Chondrocyte (in vitro differentiated cells): ENCODE data around the gene FADD. TPM values are rescaled to one million over a fixed set of nuclear protein-coding genes. Genes with fewer than 3 reads are reported as not detected.

Experiments used
- DNase-seq: peaks from one replicate; pipeline ENCODE4 v3.0.0; 2021; ENCODE audit warnings: mixed read lengths, low spot score
- H3K27ac Mint-ChIP-seq: one replicate; pipeline ENCODE4 v1.8.0; 2021; ENCODE audit warnings: mild to moderate bottlenecking, moderate library complexity, mixed read lengths; ENCODE audit not compliant: unreplicated experiment
- H3K27me3 Mint-ChIP-seq: 2 replicates; pipeline ENCODE4 v1.8.0; 2021; ENCODE audit warnings: low read depth, mixed read lengths
- H3K36me3 Mint-ChIP-seq: 2 replicates; pipeline ENCODE4 v1.8.0; 2021; ENCODE audit warnings: low read depth, mixed read lengths
- H3K4me1 Mint-ChIP-seq: 2 replicates; pipeline ENCODE4 v1.8.0; 2021; ENCODE audit warnings: low read depth, mild to moderate bottlenecking, mixed read lengths
- H3K4me3 Mint-ChIP-seq: one replicate; pipeline ENCODE4 v1.8.0; 2021; ENCODE audit warnings: mild to moderate bottlenecking, moderate library complexity, mixed read lengths; ENCODE audit not compliant: unreplicated experiment
- H3K9me3 Mint-ChIP-seq: 2 replicates; pipeline ENCODE4 v1.8.0; 2021; ENCODE audit warnings: low read depth, mixed read lengths
- CTCF ChIP-seq: fragments of 200-600 bp; sonication (generic); IDR thresholded peaks from 2 replicates; pipeline ENCODE4 v1.5.0; 2021; ENCODE audit warnings: antibody characterized with exemption, mild to moderate bottlenecking, moderate library complexity
- total RNA-seq: library from RNA; stranded (reverse); gene quantifications from 3 replicates; pipeline ENCODE4 v1.2.1, GENCODE V29; 2021

FADD gene
- total RNA-seq, 1 donor from 2014 or later, result 26.8 TPM

- no peak for TF ChIP-seq CTCF
- H3K4me3 Mint-ChIP-seq, result no peak overlapping the region
- DNase-seq, result no peak
- peaks cover 15% of the 10 kb centered on the region for H3K36me3 Mint-ChIP-seq
- peaks cover 52% of the 10 kb centered on the region for H3K4me1 Mint-ChIP-seq
- no peaks in the 10 kb centered on the region for H3K27me3 Mint-ChIP-seq
- no peaks in the 10 kb centered on the region for H3K9me3 Mint-ChIP-seq
- H3K27ac Mint-ChIP-seq, result no peak overlapping the region
These were observed 3.9 kb downstream of the FADD start for GRCh38 chr11:70206982-70207376.

GRCh38 chr11:70207531-70208131, 4.5 kb downstream of the FADD start:
- DNase-seq, result peak; percentile 71
- no peak for TF ChIP-seq CTCF
- Mint-ChIP-seq H3K27ac (no peak overlapping the region), H3K4me3 (no peak overlapping the region), H3K9me3 (no peaks in the 10 kb centered on the region), H3K27me3 (no peaks in the 10 kb centered on the region), H3K4me1 (peaks cover 50% of the 10 kb centered on the region), H3K36me3 (peaks cover 15% of the 10 kb centered on the region)

- H3K27ac Mint-ChIP-seq, result peak overlapping the region; percentile 95
- H3K4me3 Mint-ChIP-seq, result no peak overlapping the region
- peaks cover 15% of the 10 kb centered on the region for H3K36me3 Mint-ChIP-seq
- H3K27me3 Mint-ChIP-seq, result no peaks in the 10 kb centered on the region
- H3K4me1 Mint-ChIP-seq, result peaks cover 41% of the 10 kb centered on the region
- no peaks in the 10 kb centered on the region for H3K9me3 Mint-ChIP-seq
- DNase-seq, result peak; percentile 11
- no peak for TF ChIP-seq CTCF
These were observed 6.4 kb downstream of the FADD start for GRCh38 chr11:70209391-70209912.

GRCh38 chr11:70210051-70210501, 7.0 kb downstream of the FADD start:
- Mint-ChIP-seq H3K27ac (peak overlapping the region; percentile 95), H3K9me3 (no peaks in the 10 kb centered on the region), H3K4me1 (peaks cover 34% of the 10 kb centered on the region), H3K27me3 (no peaks in the 10 kb centered on the region), H3K36me3 (peaks cover 15% of the 10 kb centered on the region), H3K4me3 (no peak overlapping the region)
- DNase-seq, result peak; percentile 44
- no peak for TF ChIP-seq CTCF

- Mint-ChIP-seq H3K4me3 (no peak overlapping the region), H3K27me3 (no peaks in the 10 kb centered on the region), H3K36me3 (peaks cover 15% of the 10 kb centered on the region), H3K27ac (peak overlapping the region; percentile 95), H3K4me1 (peaks cover 30% of the 10 kb centered on the region), H3K9me3 (no peaks in the 10 kb centered on the region)
- peak; percentile 6 for DNase-seq
- no peak for TF ChIP-seq CTCF
These were observed 7.4 kb downstream of the FADD start for GRCh38 chr11:70210530-70210929.
